ENCODE measurements around the gene HABP2.

The HABP2 gene

GRCh38 chr10:113552701-113553100, at the start of gene HABP2:
TSS of gene HABP2 (plus strand) at chr10:113553053. CDS start at chr10:113553122, 69 bp downstream.
- H3K27me3 ChIP-seq (ENCODE audit: insufficient read depth, low read depth, severe bottlenecking), result no peaks in the 10 kb centered on the region
- no peak within 1 kb of the TSS for H3K4me3 ChIP-seq (ENCODE audit: low read depth, low read length)
- no peak for TF ChIP-seq CTCF (IDR thresholded peaks at IDR 0.05; ENCODE audit: low read depth, low read length)

GRCh38 chr10:113503930-113504329, 48.9 kb upstream of the HABP2 start:
- peaks cover 3% of the 10 kb centered on the region for H3K27me3 ChIP-seq (ENCODE audit: insufficient read depth, low read depth, severe bottlenecking)
- no peak for TF ChIP-seq CTCF (IDR thresholded peaks at IDR 0.05; ENCODE audit: low read depth, low read length)

More at GRCh38 chr10:113552701-113553100, at the start of gene HABP2:
- Histone ChIP-seq H3K27ac (no peak within 1 kb of the TSS), H3K36me3 (no peaks in the 10 kb centered on the region), H3K9me3 (ENCODE audit: severe bottlenecking) (no peaks in the 10 kb centered on the region)
- DNase-seq, result no peak

GRCh38 chr10:113504423-113504822, 48.4 kb upstream of the HABP2 start:
- H3K27me3 ChIP-seq (ENCODE audit: insufficient read depth, low read depth, severe bottlenecking), result peaks cover 3% of the 10 kb centered on the region
- DNase-seq, result no peak
- TF ChIP-seq CTCF (IDR thresholded peaks at IDR 0.05; ENCODE audit: low read depth, low read length), result no peak

More at GRCh38 chr10:113503930-113504329, 48.9 kb upstream of the HABP2 start:
- no peak overlapping the region for H3K27ac ChIP-seq
- H3K9me3 ChIP-seq (ENCODE audit: severe bottlenecking), result no peaks in the 10 kb centered on the region
- DNase-seq, result no peak
- no peak overlapping the region for H3K4me3 ChIP-seq (ENCODE audit: low read depth, low read length)
- no peaks in the 10 kb centered on the region for H3K36me3 ChIP-seq

GRCh38 chr10:113506476-113506875, 46.4 kb upstream of the HABP2 start:
- Histone ChIP-seq H3K27me3 (ENCODE audit: insufficient read depth, low read depth, severe bottlenecking) (peaks cover 3% of the 10 kb centered on the region), H3K27ac (no peak overlapping the region), H3K36me3 (no peaks in the 10 kb centered on the region), H3K9me3 (ENCODE audit: severe bottlenecking) (peaks cover 1% of the 10 kb centered on the region), H3K4me3 (ENCODE audit: low read depth, low read length) (no peak overlapping the region)
- DNase-seq, result no peak
- no peak for TF ChIP-seq CTCF (IDR thresholded peaks at IDR 0.05; ENCODE audit: low read depth, low read length)

More at GRCh38 chr10:113504423-113504822, 48.4 kb upstream of the HABP2 start:
- H3K36me3 ChIP-seq, result no peaks in the 10 kb centered on the region
- no peak overlapping the region for H3K27ac ChIP-seq
- no peak overlapping the region for H3K4me3 ChIP-seq (ENCODE audit: low read depth, low read length)
- no peaks in the 10 kb centered on the region for H3K9me3 ChIP-seq (ENCODE audit: severe bottlenecking)

GRCh38 chr10:113511419-113511818, 41.4 kb upstream of the HABP2 start:
- Histone ChIP-seq H3K27ac (no peak overlapping the region), H3K27me3 (ENCODE audit: insufficient read depth, low read depth, severe bottlenecking) (no peaks in the 10 kb centered on the region), H3K9me3 (ENCODE audit: severe bottlenecking) (peaks cover 4% of the 10 kb centered on the region), H3K36me3 (no peaks in the 10 kb centered on the region), H3K4me3 (ENCODE audit: low read depth, low read length) (no peak overlapping the region)
- TF ChIP-seq CTCF (IDR thresholded peaks at IDR 0.05; ENCODE audit: low read depth, low read length), result no peak
- DNase-seq, result no peak

- peaks cover 4% of the 10 kb centered on the region for H3K9me3 ChIP-seq (ENCODE audit: severe bottlenecking)
- no peaks in the 10 kb centered on the region for H3K27me3 ChIP-seq (ENCODE audit: insufficient read depth, low read depth, severe bottlenecking)
- TF ChIP-seq CTCF (IDR thresholded peaks at IDR 0.05; ENCODE audit: low read depth, low read length), result no peak
- no peak for DNase-seq
- no peak overlapping the region for H3K27ac ChIP-seq
- no peak overlapping the region for H3K4me3 ChIP-seq (ENCODE audit: low read depth, low read length)
- no peaks in the 10 kb centered on the region for H3K36me3 ChIP-seq
Measured at GRCh38 chr10:113515161-113515560, 37.7 kb upstream of the HABP2 start.
